ENCODE results near the gene PLXDC2.
"Not testable (repeated sequence)": the region's sequence is repeated elsewhere in the genome, so short reads cannot be mapped to it uniquely, and the experiment has no call there.

PLXDC2 gene

DNA sequence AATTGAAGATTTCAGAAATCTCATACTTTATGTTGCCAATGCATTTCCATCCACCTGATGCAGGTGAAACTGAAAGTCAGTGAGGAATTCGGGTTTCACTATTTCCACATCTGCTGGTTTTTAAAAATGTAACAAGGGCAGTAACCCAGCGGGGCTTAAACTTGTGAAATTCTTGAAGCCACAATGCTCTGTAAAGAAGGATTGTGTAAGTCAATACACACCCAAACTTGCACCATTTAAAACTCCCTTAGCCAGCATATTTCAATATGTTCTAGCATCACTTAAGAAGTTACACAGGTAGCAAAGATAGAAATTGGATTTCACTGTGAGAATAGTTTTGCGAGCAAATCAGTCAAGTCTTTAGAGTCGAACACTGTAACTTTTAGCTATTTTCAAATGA lies 386.1 kb downstream of the PLXDC2 start:
- no peak for DNase-seq (ENCODE audit: low spot score)

GRCh38 chr10:20207653-20208052 lies 391.4 kb downstream of the PLXDC2 start:
- no peak for DNase-seq (ENCODE audit: low spot score)

DNA sequence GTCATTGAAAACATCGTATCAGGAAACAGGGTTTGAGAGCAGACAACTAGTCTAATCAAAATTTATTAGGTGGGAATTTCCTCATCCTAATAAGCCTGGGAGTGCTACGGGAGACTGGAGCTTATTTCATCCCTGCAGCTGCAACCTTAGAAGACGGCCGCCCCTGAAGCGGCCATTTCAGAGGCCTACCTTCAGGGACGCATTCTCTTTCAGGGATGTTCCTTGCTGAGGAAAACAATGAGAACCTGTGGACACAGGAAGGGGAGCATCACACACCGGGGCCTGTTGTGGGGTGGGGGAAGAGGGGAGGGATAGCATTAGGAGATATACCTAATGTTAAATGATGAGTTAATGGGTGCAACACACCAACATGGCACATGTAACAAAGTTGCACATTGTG lies 392.9 kb downstream of the PLXDC2 start:
- DNase-seq (ENCODE audit: low spot score) = not testable (repeated sequence)

GRCh38 chr10:20215547-20216152 lies 399.4 kb downstream of the PLXDC2 start:
- no peak for DNase-seq (ENCODE audit: low spot score)

- no peak for DNase-seq (ENCODE audit: low spot score)
Measured at GRCh38 chr10:20221356-20221755, 405.1 kb downstream of the PLXDC2 start.

DNA sequence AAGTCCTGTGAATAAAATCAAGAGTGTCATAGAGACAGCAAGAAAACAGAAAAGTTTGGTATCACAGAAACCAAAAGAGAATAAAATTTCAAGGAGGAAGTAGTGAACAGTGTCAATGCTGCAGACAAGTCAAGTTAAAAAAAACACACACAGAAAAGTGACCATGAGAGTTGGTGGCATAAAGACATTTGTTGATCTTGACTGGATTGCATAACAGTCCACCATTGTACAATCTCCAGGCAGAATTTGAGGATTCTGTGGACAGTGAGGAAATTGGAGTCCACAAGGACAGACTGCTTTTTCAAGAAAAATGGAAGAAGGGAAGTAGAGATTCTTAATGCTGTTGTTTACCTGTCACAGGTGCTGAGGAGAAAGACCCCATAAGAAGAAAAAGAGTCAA lies 412.5 kb downstream of the PLXDC2 start:
- no peak for DNase-seq (ENCODE audit: low spot score)

- DNase-seq (ENCODE audit: low spot score) = no peak
Measured at GRCh38 chr10:20232079-20232705, 416.0 kb downstream of the PLXDC2 start.

GRCh38 chr10:20233423-20233822 lies 417.2 kb downstream of the PLXDC2 start:
- DNase-seq (ENCODE audit: low spot score) = no peak

- DNase-seq (ENCODE audit: low spot score) = no peak
Measured at GRCh38 chr10:20234579-20234978, 418.3 kb downstream of the PLXDC2 start.

GRCh38 chr10:20237091-20237570 lies 420.9 kb downstream of the PLXDC2 start:
- no peak for DNase-seq (ENCODE audit: low spot score)

GRCh38 chr10:20237586-20237985 lies 421.4 kb downstream of the PLXDC2 start:
- DNase-seq (ENCODE audit: low spot score) = no peak

DNA sequence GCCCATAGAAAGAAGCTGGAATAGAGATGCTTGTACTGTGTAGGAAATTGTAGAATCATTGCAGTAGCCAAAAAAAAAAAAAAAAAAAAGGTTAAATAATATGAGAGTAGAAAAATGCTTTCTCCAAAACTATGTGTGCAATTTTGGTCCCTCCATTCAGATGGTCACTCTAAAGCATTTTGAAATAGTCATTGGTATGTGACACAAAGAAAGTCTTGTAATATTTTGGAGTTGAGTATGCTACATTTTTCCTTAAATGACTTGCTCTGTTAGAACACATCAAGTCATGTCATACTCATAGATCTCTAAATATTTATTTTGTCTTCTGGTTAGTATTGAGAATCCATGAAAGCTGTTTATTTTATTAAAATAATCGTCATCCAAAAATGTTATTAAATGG lies 424.4 kb downstream of the PLXDC2 start:
- DNase-seq (ENCODE audit: low spot score) = no peak

GRCh38 chr10:20247454-20247853 lies 431.2 kb downstream of the PLXDC2 start:
- no peak for DNase-seq (ENCODE audit: low spot score)

GRCh38 chr10:20247891-20248708 lies 431.9 kb downstream of the PLXDC2 start:
- DNase-seq (ENCODE audit: low spot score) = no peak

- DNase-seq (ENCODE audit: low spot score) = no peak
Measured at GRCh38 chr10:20254078-20254477, 437.8 kb downstream of the PLXDC2 start.

DNA sequence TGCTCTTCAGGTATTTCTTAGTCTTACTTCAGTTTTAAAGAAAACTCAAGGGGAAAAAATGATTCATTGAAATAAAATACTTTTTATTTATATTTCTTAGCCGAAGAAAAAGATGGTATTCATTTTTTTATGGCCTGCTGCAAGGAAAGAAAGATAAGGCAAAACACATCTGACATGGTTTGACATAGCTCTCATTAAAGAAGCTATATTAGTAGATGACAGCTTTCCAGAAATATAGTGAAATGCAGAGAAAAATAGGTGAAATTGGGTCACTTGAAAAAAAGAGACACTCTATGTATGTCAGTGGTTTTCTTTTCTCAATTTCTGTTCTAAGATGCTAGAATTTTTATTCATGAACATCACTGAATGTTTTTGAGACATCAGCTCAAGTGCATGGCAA lies 438.3 kb downstream of the PLXDC2 start:
- no peak for DNase-seq (ENCODE audit: low spot score)

GRCh38 chr10:20256969-20257368 lies 440.7 kb downstream of the PLXDC2 start:
- DNase-seq (ENCODE audit: low spot score) = no peak

- no peak for DNase-seq (ENCODE audit: low spot score)
Measured at GRCh38 chr10:20257422-20257821, 441.2 kb downstream of the PLXDC2 start.

- no peak for DNase-seq (ENCODE audit: low spot score)
Measured at GRCh38 chr10:20265146-20265545, 448.9 kb downstream of the PLXDC2 start.

- DNase-seq (ENCODE audit: low spot score) = no peak
Measured at GRCh38 chr10:20267734-20268133, 451.5 kb downstream of the PLXDC2 start.

- DNase-seq (ENCODE audit: low spot score) = no peak
Measured at GRCh38 chr10:20271490-20271889, 455.3 kb downstream of the PLXDC2 start.

DNA sequence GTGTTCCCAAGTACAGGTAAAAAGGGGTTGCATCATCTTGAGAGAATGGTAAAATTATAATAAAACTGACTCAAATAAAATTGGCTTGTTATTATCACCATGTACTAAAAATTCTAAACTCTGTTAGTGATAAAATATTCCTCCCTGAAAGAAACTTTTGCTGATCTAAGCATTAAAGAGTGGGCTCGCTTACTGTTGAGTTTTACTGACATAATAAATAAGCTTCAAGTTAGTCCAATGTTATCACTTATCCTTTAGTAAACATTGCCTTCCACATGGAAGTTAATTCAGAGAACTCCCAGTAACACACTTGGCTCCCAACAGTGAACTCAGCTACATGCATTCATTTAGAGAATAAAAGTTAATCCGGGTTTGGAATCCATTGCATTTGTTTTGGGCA lies 456.4 kb downstream of the PLXDC2 start:
- no peak for DNase-seq (ENCODE audit: low spot score)

DNA sequence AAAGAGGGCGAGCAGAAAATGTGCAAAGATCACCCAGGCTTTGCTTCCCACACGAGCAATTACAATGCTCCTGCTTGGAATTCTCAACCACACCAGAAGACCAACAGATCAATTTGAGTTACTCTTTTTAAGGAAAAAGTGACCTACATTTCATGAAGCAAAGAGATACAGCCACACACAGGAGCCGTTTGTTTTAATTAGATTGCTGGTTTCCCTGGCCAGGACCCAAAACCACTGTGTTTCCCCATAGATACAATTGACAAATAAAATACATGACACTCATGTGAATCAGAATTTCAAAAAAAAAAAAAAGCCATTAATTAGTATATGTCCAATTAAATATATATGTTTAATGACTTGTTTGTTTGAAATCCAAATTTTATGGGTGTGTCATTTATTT lies 458.3 kb downstream of the PLXDC2 start:
- no peak for DNase-seq (ENCODE audit: low spot score)
